ENCODE results near the gene GRIK3.

- no peak for TF ChIP-seq CTCF (IDR thresholded peaks at IDR 0.05)
- no peak for TF ChIP-seq ZFX (IDR thresholded peaks at IDR 0.05; ENCODE audit: borderline replicate concordance)
Measured at GRCh38 chr1:36847761-36848160, 186.6 kb downstream of the GRIK3 start.

Data from 22Rv1 (cell line).